ENCODE results near the gene IL37.
"Not testable (repeated sequence)": the region's sequence is repeated elsewhere in the genome, so short reads cannot be mapped to it uniquely, and the experiment has no call there.

Gene IL37

DNA sequence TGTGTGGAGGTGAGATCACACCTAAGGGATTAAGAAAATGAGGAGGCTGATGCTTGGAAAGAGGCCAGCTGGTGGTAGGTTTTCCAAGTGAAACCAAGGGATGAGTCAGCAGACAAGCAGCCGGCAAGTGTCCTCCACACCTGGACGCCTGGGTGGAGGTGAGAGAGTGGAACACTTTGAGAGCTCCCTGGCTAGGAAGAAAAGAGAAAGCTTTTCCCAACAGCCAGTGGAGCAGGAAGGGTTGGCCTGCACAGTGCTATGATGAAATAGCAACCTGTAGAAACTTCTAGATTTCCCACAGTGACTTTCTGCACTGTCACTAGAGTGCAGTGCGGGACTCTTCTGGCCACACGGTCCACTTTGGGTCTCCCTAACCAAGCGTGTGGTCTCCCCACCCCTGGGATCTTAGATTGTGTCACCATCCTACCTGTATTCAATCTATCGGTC, 19.6 kb upstream of the IL37 start:
- no peak for DNase-seq

DNA sequence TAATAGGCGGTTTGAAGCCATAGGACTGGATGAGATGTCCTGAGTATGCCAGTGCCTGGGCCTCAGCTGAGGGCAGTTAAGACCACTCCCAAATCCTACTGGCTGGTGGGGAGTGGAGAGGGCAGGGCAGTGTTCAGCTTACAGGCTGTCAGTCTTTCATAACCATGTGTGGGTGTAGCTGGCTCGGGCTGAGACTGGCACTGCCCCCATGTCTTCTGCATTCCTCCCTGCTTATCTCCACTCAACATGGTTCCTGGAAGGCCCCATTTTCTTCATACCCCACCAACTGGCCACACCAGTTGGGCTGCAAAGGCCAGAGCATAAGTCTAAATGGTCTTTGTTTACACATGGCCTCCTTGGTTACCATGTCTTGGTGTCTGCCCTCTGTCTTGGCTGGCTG, 17.2 kb upstream of the IL37 start:
- no peak for DNase-seq

DNA sequence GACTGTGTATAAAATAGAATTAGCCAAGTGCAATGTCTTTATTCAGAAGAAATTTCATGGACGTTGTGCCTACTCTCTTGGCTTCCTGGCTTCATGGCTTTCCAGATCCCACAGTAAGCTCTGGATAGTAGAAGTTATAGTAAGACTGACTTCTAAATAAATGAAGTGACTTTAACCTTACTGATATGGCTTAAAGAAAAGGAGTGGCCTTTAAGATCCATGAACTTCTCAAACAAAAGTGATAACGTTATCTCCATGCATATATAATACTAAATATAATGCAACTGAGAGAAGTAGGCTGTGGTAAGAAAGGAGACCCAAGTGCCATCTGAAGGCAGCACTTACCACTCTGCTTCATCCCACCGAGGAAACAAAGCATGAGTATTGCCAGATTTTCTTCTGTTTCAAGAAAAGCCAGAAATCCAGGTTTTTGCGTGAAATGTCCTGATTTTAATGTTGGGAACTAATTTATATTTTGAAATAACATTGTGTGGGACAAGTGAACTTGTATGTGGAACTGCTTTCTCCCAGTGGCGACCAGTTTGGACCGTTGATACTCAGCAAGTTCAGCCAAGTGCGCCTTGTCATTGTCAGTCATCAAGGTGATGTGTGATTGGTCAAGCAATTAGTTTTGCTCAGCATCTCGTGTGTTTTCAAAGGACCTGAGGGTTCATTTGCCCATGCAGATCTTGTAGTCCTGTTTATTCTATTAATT, 13.9 kb upstream of the IL37 start:
- DNase-seq = no peak

DNA sequence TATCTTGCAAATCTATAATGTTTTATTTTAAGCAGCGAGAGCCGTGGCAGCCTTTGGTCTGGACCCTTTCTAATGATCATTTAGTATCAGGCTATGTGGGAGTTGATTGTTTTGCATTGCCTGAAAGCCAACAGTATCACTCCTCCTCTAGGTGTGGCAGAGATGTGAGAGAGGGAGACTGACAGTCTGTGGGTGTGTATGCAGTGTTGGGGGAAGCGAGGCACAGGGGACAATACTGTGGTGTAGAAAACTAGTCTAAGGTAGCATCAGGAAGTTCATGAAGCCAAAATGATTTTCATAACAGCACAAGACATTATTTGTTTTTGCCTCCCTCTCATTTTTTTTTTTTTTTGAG, 13.4 kb upstream of the IL37 start:
- no peak for DNase-seq

DNA sequence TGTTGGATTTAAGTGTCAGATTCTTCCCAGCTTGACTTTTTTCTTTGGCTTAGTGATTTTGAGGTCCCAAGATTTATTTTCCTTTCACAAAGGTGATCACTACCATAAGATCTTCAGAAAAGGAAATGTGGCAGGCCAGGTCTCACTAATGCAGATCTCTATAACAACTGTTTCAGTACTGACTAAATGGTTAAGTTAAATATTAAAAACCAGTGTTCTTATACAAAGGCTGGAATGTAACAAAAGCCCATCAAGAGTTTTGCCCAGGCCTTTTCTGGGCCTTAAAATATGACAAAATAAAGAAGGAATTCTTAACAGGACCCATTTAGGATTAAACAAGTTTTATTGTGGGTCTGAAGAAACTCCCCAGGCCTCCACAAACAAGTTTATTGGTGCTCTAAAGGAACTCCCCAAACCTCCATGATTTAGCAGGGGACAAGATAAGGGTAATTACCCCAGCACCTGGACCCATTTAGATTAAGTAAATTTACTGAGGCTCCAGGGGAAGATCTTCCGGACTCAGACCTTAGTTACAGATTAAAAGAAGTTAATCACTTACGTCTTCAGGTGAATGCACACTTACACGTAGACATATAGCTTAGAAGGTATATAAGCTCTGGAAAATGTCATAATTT, 9.4 kb upstream of the IL37 start:
- DNase-seq = not testable (repeated sequence)

DNA sequence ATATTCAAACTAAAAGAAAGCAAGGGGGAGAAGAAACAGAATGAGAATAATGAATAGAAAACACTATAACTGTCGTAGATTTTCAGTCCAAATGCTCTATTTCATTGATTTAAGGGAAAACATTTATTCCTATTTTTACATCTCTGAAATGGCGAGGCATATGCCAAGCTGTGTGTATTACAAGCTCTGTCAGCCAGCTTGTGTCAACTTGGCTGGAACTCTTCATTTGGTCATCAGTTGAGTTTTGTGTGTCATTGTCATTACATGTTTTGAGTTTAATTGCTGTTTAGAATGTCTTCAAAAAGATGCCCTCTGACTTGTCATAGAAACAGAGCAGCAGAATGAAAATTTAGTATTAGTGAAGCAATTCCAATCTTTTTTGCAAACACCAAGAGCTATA, 8.1 kb upstream of the IL37 start:
- no peak for DNase-seq

DNA sequence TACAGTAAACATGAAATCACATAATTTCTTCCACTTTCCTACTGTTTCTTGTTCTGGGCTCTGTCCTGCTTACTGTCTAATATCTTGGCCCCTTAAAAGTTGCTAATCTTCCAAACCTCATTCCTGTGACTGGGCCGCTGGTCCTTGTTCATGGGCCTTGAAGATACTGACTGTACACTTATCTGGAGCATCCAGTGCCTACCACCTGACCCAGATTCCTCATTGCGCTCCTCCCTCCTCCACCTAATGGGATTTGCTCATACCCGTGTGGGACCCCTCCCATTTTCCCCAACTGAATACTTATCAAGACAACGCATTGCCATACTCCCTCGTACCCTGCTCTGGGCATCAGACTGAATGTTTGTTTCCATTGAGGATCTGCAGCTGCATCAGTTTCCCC, 6.1 kb upstream of the IL37 start:
- DNase-seq = no peak

DNA sequence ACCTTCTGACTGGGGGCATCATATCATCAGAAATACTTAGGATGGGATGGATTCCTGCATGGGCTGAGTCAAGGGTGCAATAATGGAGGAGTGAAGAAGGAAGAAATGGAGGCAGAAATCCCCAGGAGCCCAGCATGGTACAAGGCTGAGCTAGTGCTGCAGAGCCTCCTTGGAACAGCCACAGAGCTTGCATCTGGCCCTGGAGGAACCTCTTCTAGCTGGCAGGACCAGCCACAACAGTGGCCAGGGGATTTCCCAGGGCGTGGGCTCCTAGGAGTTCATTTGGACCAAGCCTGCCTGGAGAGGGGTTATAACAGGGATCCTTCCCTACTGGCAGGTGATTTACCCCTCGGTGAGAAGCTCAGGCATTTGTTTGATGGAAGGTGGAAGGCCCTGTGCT, 4.7 kb upstream of the IL37 start:
- DNase-seq = no peak

DNA sequence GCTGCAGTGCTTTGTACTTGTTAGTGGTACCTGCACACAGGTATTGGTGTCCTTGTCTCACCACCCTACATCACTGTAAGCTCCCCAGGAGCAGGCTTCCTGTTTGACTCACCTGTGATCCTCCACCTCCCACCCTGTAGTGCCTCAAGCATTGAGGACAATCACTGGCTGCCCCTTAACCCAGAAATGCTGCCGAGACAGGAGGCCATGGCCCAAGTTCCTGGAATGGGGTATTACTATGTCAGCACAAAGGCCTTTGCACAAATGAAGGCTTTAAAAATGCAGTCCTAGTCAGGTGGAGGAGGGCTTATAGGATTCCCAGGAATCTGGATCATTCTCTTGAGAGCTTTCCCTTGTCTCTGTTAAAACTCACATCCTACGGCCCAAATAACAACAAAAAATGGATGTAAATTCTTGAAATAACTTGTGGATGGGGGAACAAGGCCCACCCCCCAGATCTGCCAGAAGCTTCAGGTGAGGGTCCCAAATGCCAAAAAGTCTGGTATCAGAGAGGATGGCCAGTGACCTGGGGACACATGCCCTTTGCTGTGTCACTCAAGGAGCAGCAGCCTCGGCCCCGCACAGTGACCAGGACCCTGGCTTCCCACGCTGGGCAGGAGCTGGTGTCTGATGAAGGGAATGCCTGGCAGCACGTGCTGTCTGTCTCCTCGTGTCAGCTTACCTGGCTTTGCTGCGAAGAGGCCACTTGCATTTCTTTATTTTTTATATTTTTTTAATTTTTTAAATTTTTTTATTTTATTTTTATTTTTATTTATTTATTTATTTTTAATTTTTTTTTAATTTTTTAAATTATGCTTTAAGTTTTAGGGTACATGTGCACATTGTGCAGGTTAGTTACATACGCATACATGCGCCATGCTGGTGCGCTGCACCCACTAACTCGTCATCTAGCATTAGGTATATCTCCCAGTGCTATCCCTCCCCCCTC, 3.7 kb upstream of the IL37 start:
- DNase-seq = no peak

DNA sequence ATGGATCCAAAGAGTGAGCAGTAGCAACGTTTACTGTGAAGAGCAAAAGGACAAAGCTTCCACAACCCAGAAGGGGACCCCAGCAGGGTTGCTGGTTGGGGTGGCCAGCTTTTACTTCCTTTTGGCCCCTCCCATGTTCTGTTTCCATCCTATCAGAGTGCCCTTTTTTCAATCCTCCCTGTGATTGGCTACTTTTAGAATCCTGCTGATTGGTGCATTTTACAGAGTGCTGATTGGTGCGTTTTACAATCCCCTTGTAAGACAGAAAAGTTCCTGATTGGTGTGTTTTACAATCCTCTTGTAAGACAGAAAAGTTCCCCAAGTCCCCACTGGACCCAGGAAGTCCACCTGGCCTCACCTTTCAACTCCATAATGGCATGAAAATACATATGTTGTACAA, 2.4 kb upstream of the IL37 start:
- not testable (repeated sequence) for DNase-seq

DNA sequence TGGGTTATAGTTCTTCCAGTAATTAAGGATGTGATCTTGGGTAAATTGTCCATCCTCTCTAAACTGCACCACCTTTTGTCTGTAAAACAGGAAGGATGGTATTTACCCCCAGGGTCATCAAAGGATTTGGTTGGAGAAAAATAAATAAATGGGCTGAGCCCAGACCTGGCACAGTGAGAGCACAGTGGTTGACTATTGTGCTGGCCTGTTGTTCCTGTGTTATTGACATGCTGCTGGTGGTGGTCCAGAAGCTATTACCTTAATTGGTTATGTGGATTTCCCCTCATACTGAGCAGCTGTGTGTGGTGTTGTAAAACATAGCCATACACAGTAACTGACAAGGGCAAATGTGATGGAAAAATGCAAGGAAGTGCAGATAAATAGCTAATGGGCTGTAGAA, 746 bp upstream of the IL37 start:
- DNase-seq = no peak

DNA sequence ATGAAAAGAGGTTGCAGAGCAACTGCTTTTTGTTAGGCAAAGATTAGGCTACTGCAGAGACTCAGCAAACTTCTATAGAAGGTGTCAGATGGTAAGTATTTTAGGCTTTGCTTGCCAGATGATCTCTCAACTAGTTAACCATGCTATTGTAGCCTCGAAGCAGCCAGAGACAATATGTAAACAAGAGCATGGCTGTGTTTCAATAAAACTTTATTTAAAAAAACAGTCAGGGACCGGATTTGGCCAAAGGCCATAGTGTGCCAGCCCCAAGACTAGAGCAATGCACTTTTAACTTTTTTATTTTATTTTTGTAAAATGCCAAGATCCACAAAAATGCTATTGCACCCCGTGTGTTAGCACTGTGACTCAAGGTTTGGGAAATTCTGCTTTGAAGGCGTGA, 1.4 kb downstream of the IL37 start:
- DNase-seq = no peak

DNA sequence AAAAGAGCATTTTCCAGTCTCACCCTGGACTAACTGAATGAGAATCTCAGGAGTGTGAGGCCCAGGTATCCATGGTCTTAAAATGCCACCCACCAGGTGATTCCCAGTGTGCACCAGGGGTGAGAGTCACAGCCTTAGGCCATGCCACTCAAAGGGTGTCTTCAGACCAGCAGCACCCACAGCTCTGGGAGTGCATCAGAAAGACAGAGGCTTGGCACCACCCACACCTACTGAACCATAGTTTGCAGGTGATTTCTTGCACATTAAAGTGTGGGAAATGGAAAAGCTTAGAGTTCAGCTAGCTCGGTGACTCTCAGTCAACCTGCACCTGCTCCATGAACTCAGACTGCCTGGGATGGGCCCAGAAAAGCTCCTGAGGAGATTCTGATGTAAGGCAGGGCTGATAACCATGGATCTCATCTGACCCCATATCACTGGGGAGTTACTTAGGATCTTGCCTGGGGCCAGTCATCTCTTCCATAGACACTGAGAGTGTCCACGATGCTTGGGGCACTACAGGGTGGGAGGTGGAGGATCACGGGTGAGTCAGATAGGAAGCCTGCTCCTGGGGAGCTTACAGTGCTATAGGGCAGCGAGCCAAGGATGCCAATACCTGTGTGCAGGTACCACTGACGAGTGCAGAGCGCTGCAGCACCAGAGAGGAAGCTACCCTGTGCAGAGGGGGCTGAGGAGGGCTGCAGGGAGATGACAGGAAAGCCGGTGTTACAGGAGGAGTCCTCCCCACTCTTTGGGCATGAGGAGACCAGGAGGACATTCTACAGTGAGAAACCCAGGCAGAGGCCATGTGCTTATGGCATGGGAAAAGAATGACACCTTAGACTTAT, 4.6 kb downstream of the IL37 start:
- DNase-seq = no peak

DNA sequence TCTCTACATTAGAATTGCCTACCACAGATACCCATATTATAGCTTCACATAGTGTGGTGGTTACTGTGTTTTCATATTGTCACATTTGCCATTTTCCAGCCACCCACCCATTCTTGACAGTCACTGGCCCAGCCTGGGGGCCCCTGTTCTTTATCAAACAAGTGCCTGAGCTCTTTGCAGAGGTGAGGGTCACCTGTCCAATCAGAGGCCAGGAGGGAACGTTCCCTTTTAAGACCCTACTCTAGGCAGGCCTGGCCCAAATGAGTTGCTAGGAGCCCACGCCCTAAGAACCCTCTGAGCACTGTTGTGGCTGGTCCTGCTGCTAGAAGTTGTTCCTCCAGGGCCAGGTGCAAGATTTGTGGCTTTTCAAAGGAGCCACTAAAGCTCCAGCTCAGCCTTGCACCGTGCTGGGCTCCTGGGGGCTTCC, 5.2 kb downstream of the IL37 start:
- peak; percentile 9 for DNase-seq

DNA sequence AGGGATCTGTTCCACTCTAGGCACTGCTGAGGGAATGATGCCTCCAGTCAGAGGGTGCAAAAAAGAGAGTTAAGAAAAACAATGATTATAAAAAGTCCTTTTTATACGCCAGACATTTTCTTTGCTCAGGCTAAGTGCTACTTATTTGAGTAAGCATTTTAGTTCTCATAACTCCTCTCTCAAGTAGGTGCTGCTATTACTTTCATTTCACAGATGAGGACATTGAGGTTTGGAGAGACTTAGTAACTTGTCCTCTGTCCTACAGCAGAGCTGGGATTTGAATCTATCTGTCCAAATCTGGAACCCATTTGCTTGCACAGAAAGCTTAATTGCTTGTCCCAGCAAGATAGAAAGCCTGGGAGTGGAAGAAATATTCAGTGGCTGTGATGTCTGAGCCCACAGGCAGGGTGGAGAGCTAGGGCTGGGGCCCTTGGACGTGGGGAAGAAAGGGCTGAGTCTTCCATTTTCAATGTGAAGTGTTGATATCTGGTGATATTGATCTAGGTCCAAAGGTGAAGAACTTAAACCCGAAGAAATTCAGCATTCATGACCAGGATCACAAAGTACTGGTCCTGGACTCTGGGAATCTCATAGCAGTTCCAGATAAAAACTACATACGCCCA, 5.8 kb downstream of the IL37 start:
- no peak for DNase-seq

DNA sequence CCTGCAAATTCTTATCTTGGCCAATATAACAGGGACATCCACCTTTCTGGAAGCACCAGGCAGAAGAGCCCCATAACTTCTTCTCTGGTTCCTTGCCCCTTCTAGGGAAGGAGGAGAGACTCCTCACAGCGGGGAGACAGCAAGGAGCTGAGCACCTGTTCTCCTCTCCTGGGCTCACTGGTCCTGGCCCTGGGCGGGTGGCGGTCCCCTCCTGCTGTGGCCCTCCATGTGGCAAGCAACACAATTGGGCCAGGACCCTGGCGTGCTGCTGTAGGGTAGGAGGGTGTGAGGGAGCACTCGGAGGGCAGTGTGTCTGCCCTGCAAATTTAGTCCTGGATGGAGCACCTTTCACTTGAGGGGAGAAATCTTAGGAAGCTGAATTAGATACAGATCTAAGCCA, 6.9 kb downstream of the IL37 start:
- no peak for DNase-seq

DNA sequence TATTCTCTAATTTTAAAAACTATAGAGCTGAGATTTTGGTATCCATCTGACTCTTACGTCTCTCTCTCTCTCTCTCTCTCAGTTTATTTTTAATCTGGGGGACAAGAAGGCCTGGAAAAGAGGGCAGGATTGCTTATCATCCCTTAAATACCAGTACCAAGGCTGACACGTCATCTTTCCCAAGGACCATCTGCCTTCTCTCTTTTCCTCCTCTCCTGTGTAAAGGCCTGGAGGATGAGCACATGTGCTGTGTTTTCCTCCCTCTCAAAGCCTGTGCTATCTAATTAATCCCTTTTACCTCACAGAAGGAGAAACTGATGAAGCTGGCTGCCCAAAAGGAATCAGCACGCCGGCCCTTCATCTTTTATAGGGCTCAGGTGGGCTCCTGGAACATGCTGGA, 7.3 kb downstream of the IL37 start:
- no peak for DNase-seq

DNA sequence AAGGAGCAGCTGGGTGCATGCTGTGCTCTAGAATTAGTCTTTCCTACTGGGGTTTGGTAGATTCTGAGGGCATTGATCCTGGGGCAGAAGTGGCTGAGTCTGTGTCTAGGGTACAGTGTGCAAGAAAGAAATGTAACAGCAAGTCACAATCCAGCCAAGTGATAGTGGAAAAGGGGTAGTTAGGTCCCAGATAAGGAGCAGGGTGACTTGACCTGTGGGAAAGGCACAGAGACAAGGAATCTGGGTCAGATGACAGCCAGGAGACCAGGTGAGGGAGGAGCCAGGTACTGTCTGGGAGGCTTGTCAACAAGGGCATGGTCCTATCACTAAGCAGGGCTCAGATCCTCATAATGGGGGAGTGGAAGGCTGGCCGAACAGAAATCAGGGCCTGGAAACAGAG, 8.1 kb downstream of the IL37 start:
- no peak for DNase-seq

DNA sequence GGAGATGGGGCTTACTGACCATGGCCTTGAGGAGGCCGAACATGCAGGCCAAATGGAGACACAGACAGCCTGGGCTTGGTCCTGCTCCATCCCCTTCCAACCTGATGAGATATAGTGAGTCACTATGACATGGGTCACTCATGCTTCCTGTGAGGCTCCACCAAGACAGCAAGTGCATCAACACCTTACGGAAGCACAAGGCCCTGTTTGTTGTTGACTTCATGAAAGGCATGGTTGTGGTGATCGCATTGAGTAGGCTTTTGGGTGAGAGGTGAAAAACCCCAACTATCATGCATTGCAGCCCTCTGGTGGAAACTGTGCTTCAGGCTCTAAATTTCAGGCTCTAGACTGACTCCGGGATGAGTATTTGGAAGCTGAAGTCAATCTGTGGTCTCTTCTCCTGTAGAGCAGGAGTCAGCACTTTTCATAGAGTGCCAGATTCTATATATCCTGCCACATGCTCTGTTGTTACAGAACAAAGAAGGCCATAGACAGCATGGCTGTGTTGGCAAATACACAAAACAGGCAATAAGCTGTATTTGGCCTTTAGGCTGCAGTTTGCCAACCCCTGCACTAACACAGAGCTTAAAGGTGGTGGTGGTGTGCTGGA, 10.1 kb downstream of the IL37 start:
- DNase-seq = peak; percentile 39

DNA sequence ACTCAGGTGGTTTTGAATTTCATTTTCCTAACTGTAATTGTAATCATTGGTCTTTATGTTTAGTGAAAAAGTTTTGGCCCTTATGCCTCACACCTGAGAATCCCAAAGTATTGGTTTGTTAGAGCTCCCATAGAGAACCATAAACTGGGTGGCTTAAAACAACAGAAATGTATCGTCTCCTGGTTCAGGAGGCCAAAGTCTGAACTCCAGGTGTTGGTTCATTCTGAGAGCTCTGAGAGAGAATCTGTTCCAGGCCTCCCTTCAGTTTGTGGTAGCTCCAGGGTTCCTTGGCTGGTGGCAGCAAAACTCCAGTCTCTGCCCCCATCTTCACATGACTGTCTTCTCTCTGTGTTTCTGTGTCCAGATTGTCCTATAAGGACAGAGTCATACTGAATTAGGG, 11.0 kb downstream of the IL37 start:
- no peak for DNase-seq

DNA sequence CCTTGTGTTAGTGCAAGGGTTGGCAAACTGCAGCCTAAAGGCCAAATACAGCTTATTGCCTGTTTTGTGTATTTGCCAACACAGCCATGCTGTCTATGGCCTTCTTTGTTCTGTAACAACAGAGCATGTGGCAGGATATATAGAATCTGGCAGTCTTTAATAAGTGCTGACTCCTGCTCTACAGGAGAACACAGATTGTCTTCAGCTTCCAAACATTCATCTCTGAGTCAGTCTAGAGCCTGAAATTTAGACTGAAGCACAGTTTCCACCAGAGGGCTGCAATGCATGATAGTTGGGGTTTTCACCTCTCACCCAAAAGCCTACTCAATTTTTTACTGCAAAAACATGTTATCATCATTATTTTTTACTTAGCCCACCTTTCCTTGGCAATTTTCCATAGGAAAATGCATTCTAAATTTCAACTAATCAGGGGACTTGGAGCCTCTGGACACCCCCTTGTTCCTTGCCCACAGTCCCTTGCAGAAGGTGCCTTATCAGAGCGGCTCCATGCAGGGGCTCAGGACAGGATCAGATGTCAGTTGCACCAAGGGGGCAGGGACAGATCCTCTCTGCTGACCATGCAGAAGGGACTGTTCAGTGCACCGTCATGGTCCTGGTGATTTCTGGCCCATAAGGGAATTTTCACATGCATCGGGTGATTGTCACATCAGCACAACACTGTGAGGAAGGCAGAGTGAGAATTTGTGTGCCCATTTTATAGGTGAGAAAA, 12.4 kb downstream of the IL37 start:
- DNase-seq = no peak
